ENCODE measurements around the gene SPEN. TPM values are rescaled to one million over a fixed set of nuclear protein-coding genes. Genes with fewer than 3 reads are reported as not detected.
A peak's percentile ranks its signal among the peaks of the same experiment; 100 is the strongest.

Gene SPEN
- total RNA-seq, 3 donors from 2014 or later = 48.7 to 60.3 (median 50.6) TPM

- no peak for DNase-seq
- intact Hi-C loops (cut with DNase I, micrococcal nuclease) = no loop called here
These were observed 9.4 kb downstream of the SPEN start for GRCh38 chr1:15856888-15857287.

GRCh38 chr1:15858069-15858670 is 10.7 kb downstream of the SPEN start:
- no peak for DNase-seq
- Histone ChIP-seq H3K4me1 (ENCODE audit: low read depth) (peaks cover 7% of the 10 kb centered on the region), H3K36me3 (ENCODE audit: low read depth) (no peaks in the 10 kb centered on the region), H3K9me3 (no peaks in the 10 kb centered on the region), H3K4me3 (no peak overlapping the region)
- intact Hi-C loops (cut with DNase I, micrococcal nuclease) = no loop called here
- ATAC-seq = peak; percentile 23
- no peak for TF ChIP-seq CTCF (IDR thresholded peaks at IDR 0.05)

More at GRCh38 chr1:15856888-15857287, 9.4 kb downstream of the SPEN start:
- Histone ChIP-seq H3K4me1 (ENCODE audit: low read depth) (peaks cover 9% of the 10 kb centered on the region), H3K4me3 (no peak overlapping the region), H3K9me3 (no peaks in the 10 kb centered on the region), H3K36me3 (ENCODE audit: low read depth) (no peaks in the 10 kb centered on the region)
- ATAC-seq = no peak
- no peak for TF ChIP-seq CTCF (IDR thresholded peaks at IDR 0.05)

- no peaks in the 10 kb centered on the region for H3K36me3 ChIP-seq (ENCODE audit: low read depth)
- ATAC-seq = no peak
- TF ChIP-seq CTCF (IDR thresholded peaks at IDR 0.05) = no peak
- intact Hi-C loops (cut with DNase I, micrococcal nuclease) = no loop called here
- peaks cover 7% of the 10 kb centered on the region for H3K4me1 ChIP-seq (ENCODE audit: low read depth)
- H3K4me3 ChIP-seq = no peak overlapping the region
- no peak for DNase-seq
- H3K9me3 ChIP-seq = no peaks in the 10 kb centered on the region
These were observed 11.3 kb downstream of the SPEN start for GRCh38 chr1:15858672-15859372.

GRCh38 chr1:15863156-15863901 is 15.8 kb downstream of the SPEN start:
- no peaks in the 10 kb centered on the region for H3K4me1 ChIP-seq (ENCODE audit: low read depth)
- DNase-seq (no peak), ATAC-seq (no peak)
- H3K9me3 ChIP-seq = no peaks in the 10 kb centered on the region
- no peak for TF ChIP-seq CTCF (IDR thresholded peaks at IDR 0.05)
- H3K36me3 ChIP-seq (ENCODE audit: low read depth) = no peaks in the 10 kb centered on the region
- H3K4me3 ChIP-seq = no peak overlapping the region
- intact Hi-C loops (cut with DNase I, micrococcal nuclease) = no loop called here

GRCh38 chr1:15866721-15867201 is 19.3 kb downstream of the SPEN start:
- no peak for ATAC-seq
- intact Hi-C loops (cut with DNase I, micrococcal nuclease) = no loop called here
- Histone ChIP-seq H3K4me3 (no peak overlapping the region), H3K9me3 (no peaks in the 10 kb centered on the region), H3K36me3 (ENCODE audit: low read depth) (no peaks in the 10 kb centered on the region), H3K4me1 (ENCODE audit: low read depth) (no peaks in the 10 kb centered on the region)
- no peak for DNase-seq
- TF ChIP-seq CTCF (IDR thresholded peaks at IDR 0.05) = no peak
